Measurements from ENCODE around the gene SLC8A2. TPM values are rescaled to one million over a fixed set of nuclear protein-coding genes. Genes with fewer than 3 reads are reported as not detected.
"Not testable (repeated sequence)": the region's sequence is repeated elsewhere in the genome, so short reads cannot be mapped to it uniquely, and the experiment has no call there.

The SLC8A2 gene
- total RNA-seq, 1 donor from 2014 or later: 3.7 TPM

GRCh38 chr19:47489072-47489914 is 17.6 kb upstream of the SLC8A2 start:
- no peak for TF ChIP-seq CTCF (IDR thresholded peaks at IDR 0.05; ENCODE audit: unreplicated experiment)
- Mint-ChIP-seq H3K27ac (no peak overlapping the region), H3K4me1 (peaks cover 3% of the 10 kb centered on the region), H3K36me3 (peaks cover 3% of the 10 kb centered on the region), H3K27me3 (ENCODE audit: low read depth) (no peaks in the 10 kb centered on the region), H3K4me3 (no peak overlapping the region), H3K9me3 (no peaks in the 10 kb centered on the region)
- DNase-seq (ENCODE audit: low spot score in 2 of 2, unreplicated experiment in 2 of 2): no peak

GRCh38 chr19:47487551-47488515 is 16.1 kb upstream of the SLC8A2 start:
- no peak for TF ChIP-seq CTCF (IDR thresholded peaks at IDR 0.05; ENCODE audit: unreplicated experiment)
- Mint-ChIP-seq H3K27me3 (ENCODE audit: low read depth) (no peaks in the 10 kb centered on the region), H3K9me3 (no peaks in the 10 kb centered on the region), H3K4me1 (peaks cover 7% of the 10 kb centered on the region), H3K27ac (no peak overlapping the region), H3K4me3 (no peak overlapping the region), H3K36me3 (peaks cover 3% of the 10 kb centered on the region)
- no peak for DNase-seq (ENCODE audit: low spot score in 2 of 2, unreplicated experiment in 2 of 2)

GRCh38 chr19:47486900-47487299 is 15.2 kb upstream of the SLC8A2 start:
- Mint-ChIP-seq H3K4me1 (peaks cover 7% of the 10 kb centered on the region), H3K9me3 (no peaks in the 10 kb centered on the region), H3K27me3 (ENCODE audit: low read depth) (peaks cover 1% of the 10 kb centered on the region), H3K27ac (no peak overlapping the region), H3K4me3 (no peak overlapping the region), H3K36me3 (peaks cover 3% of the 10 kb centered on the region)
- no peak for DNase-seq (ENCODE audit: low spot score in 2 of 2, unreplicated experiment in 2 of 2)
- no peak for TF ChIP-seq CTCF (IDR thresholded peaks at IDR 0.05; ENCODE audit: unreplicated experiment)

- not testable (repeated sequence) for H3K27ac Mint-ChIP-seq; DNase-seq (ENCODE audit: low spot score in 2 of 2, unreplicated experiment in 2 of 2); H3K9me3 Mint-ChIP-seq; H3K36me3 Mint-ChIP-seq; H3K27me3 Mint-ChIP-seq (ENCODE audit: low read depth); H3K4me1 Mint-ChIP-seq; H3K4me3 Mint-ChIP-seq
Observed at GRCh38 chr19:47486220-47486619, 14.5 kb upstream of the SLC8A2 start.

GRCh38 chr19:47485210-47485609 is 13.5 kb upstream of the SLC8A2 start:
- Mint-ChIP-seq H3K4me1 (peaks cover 12% of the 10 kb centered on the region), H3K36me3 (peaks cover 3% of the 10 kb centered on the region), H3K27me3 (ENCODE audit: low read depth) (peaks cover 17% of the 10 kb centered on the region), H3K4me3 (peak overlapping the region; percentile 93), H3K9me3 (no peaks in the 10 kb centered on the region), H3K27ac (peak overlapping the region; percentile 86)
- DNase-seq (ENCODE audit: low spot score in 2 of 2, unreplicated experiment in 2 of 2): no peak
- no peak for TF ChIP-seq CTCF (IDR thresholded peaks at IDR 0.05; ENCODE audit: unreplicated experiment)

Measured in mesothelial cell of epicardium (in vitro differentiated cells).